ENCODE data around the gene TIMM10B. TPM values are rescaled to one million over a fixed set of nuclear protein-coding genes. Genes with fewer than 3 reads are reported as not detected.

Gene TIMM10B
- total and polyA plus RNA-seq, 2 donors (not counting 1 experiment from before 2014, with no cell fraction given): 40.9 to 47.4 TPM

GRCh38 chr11:6455070-6455469, 26.2 kb upstream of the TIMM10B start:
- peaks cover 23% of the 10 kb centered on the region for H3K36me3 ChIP-seq (ENCODE audit: control insufficient read depth, insufficient read depth, low read length)
- TF ChIP-seq EZH2 (IDR thresholded peaks at IDR 0.05; ENCODE audit: low read length, missing control alignments) (no peak), CTCF (conservative IDR thresholded peaks at IDR 0.05 in 1 of 2, IDR thresholded peaks at IDR 0.05 in 1 of 2; ENCODE audit: low read depth in 1 of 2, low read length in 2 of 2) (no peak)

GRCh38 chr11:6456361-6457073, 24.8 kb upstream of the TIMM10B start:
- no peaks in the 10 kb centered on the region for H4K20me1 ChIP-seq (ENCODE audit: control insufficient read depth, extremely low read depth, insufficient read depth, low read length)
- no peaks in the 10 kb centered on the region for H3K4me1 ChIP-seq (ENCODE audit: control insufficient read depth, extremely low read depth, insufficient read depth, low read length)
- no peak for DNase-seq (ENCODE audit: low read depth in 2 of 2)
- H3K27ac ChIP-seq (ENCODE audit: insufficient read depth, low read length): no peak overlapping the region
- H3K9ac ChIP-seq (ENCODE audit: insufficient read depth, low read length): no peak overlapping the region
- no peaks in the 10 kb centered on the region for H3K9me3 ChIP-seq (ENCODE audit: control insufficient read depth, insufficient read depth, low read depth, low read length)
- H3K4me2 ChIP-seq (ENCODE audit: extremely low read depth, insufficient read depth, low read length): no peak overlapping the region
- no peak overlapping the region for H3K4me3 ChIP-seq (replicated peaks in 1 of 4; ENCODE audit: control extremely low read depth in 1 of 4, insufficient read depth in 1 of 4, low read depth in 3 of 4, low read length in 4 of 4)
- no peaks in the 10 kb centered on the region for H3K27me3 ChIP-seq (ENCODE audit: control insufficient read depth, insufficient read depth, low read length)
- no peak overlapping the region for H2AFZ ChIP-seq (ENCODE audit: low read length)
- TF ChIP-seq EZH2 (IDR thresholded peaks at IDR 0.05; ENCODE audit: low read length, missing control alignments) (no peak), CTCF (conservative IDR thresholded peaks at IDR 0.05 in 1 of 2, IDR thresholded peaks at IDR 0.05 in 1 of 2; ENCODE audit: low read depth in 1 of 2, low read length in 2 of 2) (no peak)
- no peaks in the 10 kb centered on the region for H3K79me2 ChIP-seq (ENCODE audit: control insufficient read depth, insufficient read depth, low read length)
- H3K36me3 ChIP-seq (ENCODE audit: control insufficient read depth, insufficient read depth, low read length): peaks cover 20% of the 10 kb centered on the region

More at GRCh38 chr11:6455070-6455469, 26.2 kb upstream of the TIMM10B start:
- Histone ChIP-seq H3K9ac (ENCODE audit: insufficient read depth, low read length) (no peak overlapping the region), H3K27ac (ENCODE audit: insufficient read depth, low read length) (no peak overlapping the region), H3K27me3 (ENCODE audit: control insufficient read depth, insufficient read depth, low read length) (no peaks in the 10 kb centered on the region), H3K79me2 (ENCODE audit: control insufficient read depth, insufficient read depth, low read length) (no peaks in the 10 kb centered on the region), H3K4me1 (ENCODE audit: control insufficient read depth, extremely low read depth, insufficient read depth, low read length) (no peaks in the 10 kb centered on the region), H3K9me3 (ENCODE audit: control insufficient read depth, insufficient read depth, low read depth, low read length) (no peaks in the 10 kb centered on the region), H3K4me2 (ENCODE audit: extremely low read depth, insufficient read depth, low read length) (no peak overlapping the region), H4K20me1 (ENCODE audit: control insufficient read depth, extremely low read depth, insufficient read depth, low read length) (no peaks in the 10 kb centered on the region), H2AFZ (ENCODE audit: low read length) (no peak overlapping the region), H3K4me3 (replicated peaks in 1 of 4; ENCODE audit: control extremely low read depth in 1 of 4, insufficient read depth in 1 of 4, low read depth in 3 of 4, low read length in 4 of 4) (no peak overlapping the region)
- DNase-seq (ENCODE audit: low read depth in 2 of 2): no peak

- no peak for DNase-seq (ENCODE audit: low read depth in 2 of 2)
- Histone ChIP-seq H3K36me3 (ENCODE audit: control insufficient read depth, insufficient read depth, low read length) (peaks cover 17% of the 10 kb centered on the region), H3K79me2 (ENCODE audit: control insufficient read depth, insufficient read depth, low read length) (no peaks in the 10 kb centered on the region), H2AFZ (ENCODE audit: low read length) (no peak overlapping the region), H3K4me3 (replicated peaks in 1 of 4; ENCODE audit: control extremely low read depth in 1 of 4, insufficient read depth in 1 of 4, low read depth in 3 of 4, low read length in 4 of 4) (no peak overlapping the region), H3K27me3 (ENCODE audit: control insufficient read depth, insufficient read depth, low read length) (no peaks in the 10 kb centered on the region), H3K4me2 (ENCODE audit: extremely low read depth, insufficient read depth, low read length) (no peak overlapping the region), H3K9ac (ENCODE audit: insufficient read depth, low read length) (no peak overlapping the region), H3K27ac (ENCODE audit: insufficient read depth, low read length) (no peak overlapping the region), H3K9me3 (ENCODE audit: control insufficient read depth, insufficient read depth, low read depth, low read length) (no peaks in the 10 kb centered on the region), H4K20me1 (ENCODE audit: control insufficient read depth, extremely low read depth, insufficient read depth, low read length) (no peaks in the 10 kb centered on the region), H3K4me1 (ENCODE audit: control insufficient read depth, extremely low read depth, insufficient read depth, low read length) (no peaks in the 10 kb centered on the region)
- TF ChIP-seq CTCF (conservative IDR thresholded peaks at IDR 0.05 in 1 of 2, IDR thresholded peaks at IDR 0.05 in 1 of 2; ENCODE audit: low read depth in 1 of 2, low read length in 2 of 2) (no peak), EZH2 (IDR thresholded peaks at IDR 0.05; ENCODE audit: low read length, missing control alignments) (no peak)
These were observed 23.6 kb upstream of the TIMM10B start for GRCh38 chr11:6457581-6458320.

All from fibroblast of lung (primary cell).